ENCODE results near the gene ABI3.

GRCh38 chr17:49241692-49242397 lies 31.3 kb downstream of the ABI3 start:
- TF ChIP-seq CTCF (IDR thresholded peaks at IDR 0.05) (no peak), ZFX (IDR thresholded peaks at IDR 0.05; ENCODE audit: borderline replicate concordance) (no peak)
